ENCODE results near the gene PITPNC1. TPM values are rescaled to one million over a fixed set of nuclear protein-coding genes. Genes with fewer than 3 reads are reported as not detected.

The PITPNC1 gene
- total and polyA plus RNA-seq, 2 donors (not counting 3 experiments of a cell fraction or from before 2014, with no cell fraction given) = 2.4 to 9.6 TPM

DNA sequence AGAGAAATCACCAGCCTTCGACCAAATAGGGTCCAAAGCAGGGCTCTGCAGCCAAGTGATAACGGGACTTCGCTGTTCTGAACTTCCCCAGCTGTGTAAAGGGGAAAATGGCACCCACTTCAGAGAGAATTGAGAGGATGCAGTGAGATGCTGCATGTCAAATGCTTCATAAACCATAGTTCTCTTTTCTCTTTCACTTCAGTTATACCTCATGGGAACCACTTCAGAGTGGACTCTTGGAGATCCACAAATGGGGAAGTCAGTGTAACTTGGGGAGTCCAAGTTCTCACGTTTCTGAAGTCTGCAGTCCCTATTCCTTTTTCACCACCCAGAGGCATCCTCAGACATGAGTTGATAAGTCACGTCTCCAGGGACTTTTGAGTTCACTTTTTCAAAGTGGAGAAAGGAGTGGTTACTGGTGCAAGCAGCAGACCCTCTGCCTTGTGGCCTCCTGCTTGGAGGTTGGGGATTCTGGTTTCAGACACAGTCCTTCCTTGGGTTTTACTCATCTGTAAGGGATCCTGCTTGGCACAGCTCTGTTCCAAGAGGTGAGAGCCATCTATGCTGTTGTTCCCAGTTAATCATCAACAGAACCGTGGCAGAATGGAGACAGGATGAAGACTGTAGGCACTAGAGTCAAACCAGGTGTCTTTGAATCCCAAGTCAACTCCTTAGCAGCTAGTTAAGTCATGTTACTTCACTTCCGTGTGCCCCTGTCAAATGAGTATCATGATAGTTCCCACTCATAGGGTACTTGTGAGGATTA, 217.2 kb downstream of the PITPNC1 start:
- no TSS peak for BruUV-seq (replicated peaks)
- dilution Hi-C loops (cut with MboI; ENCODE audit: extremely low pct_ligation_motif_present, low sequenced_read_pairs) = no loop called here
- H3K9me1 ChIP-seq (replicated peaks; ENCODE audit: control insufficient read depth, extremely low read depth, insufficient read depth, low read length) = no peaks in the 10 kb centered on the region
- ChIA-PET CTCF (interaction anchor here (0.6 to 1.8 kb wide), 3 partner anchors 11 to 186 kb away, joined by 3 to 5 read pairs (median 3); no protein-coding TSS in a partner anchor), POLR2A (no interaction called here)
- H3K9me3 ChIP-seq (replicated peaks; ENCODE audit: control insufficient read depth, insufficient read depth, low read length) = no peaks in the 10 kb centered on the region
- H3K4me2 ChIP-seq (ENCODE audit: insufficient read depth, low read length) = no peak overlapping the region
- H3K27me3 ChIP-seq (ENCODE audit: control insufficient read depth in 2 of 2, insufficient read depth in 2 of 2, low read length in 2 of 2) = no peaks in the 10 kb centered on the region
- no peaks in the 10 kb centered on the region for H4K20me1 ChIP-seq (replicated peaks; ENCODE audit: control insufficient read depth, extremely low read depth, insufficient read depth, low read length)
- no peaks in the 10 kb centered on the region for H3K36me3 ChIP-seq (ENCODE audit: control insufficient read depth in 2 of 2, extremely low read depth in 1 of 2, insufficient read depth in 2 of 2, low read length in 2 of 2)
- no peaks in the 10 kb centered on the region for H3K79me2 ChIP-seq (ENCODE audit: control insufficient read depth, insufficient read depth, low read length)
- intact Hi-C loops (cut with micrococcal nuclease) = no loop called here
- TF ChIP-seq GATA2 (IDR thresholded peaks at IDR 0.05; ENCODE audit: insufficient read depth, insufficient read length, low read depth, low read length) = no peak
- TF ChIP-seq POLR2A (IDR thresholded peaks at IDR 0.05; ENCODE audit: low read depth, low read length) = no peak
- TF ChIP-seq FOS (IDR thresholded peaks at IDR 0.05; ENCODE audit: borderline replicate concordance, insufficient read depth, low read length) = no peak
- TF ChIP-seq, protein P1, sequence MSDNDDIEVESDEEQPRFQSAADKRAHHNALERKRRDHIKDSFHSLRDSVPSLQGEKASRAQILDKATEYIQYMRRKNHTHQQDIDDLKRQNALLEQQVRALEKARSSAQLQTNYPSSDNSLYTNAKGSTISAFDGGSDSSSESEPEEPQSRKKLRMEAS (IDR thresholded peaks at IDR 0.05; ENCODE audit: insufficient read depth, insufficient read length) = no peak
- TF ChIP-seq JUN (IDR thresholded peaks at IDR 0.05; ENCODE audit: borderline replicate concordance, insufficient read depth, insufficient read length, low read depth) = no peak
- TF ChIP-seq, protein P2, sequence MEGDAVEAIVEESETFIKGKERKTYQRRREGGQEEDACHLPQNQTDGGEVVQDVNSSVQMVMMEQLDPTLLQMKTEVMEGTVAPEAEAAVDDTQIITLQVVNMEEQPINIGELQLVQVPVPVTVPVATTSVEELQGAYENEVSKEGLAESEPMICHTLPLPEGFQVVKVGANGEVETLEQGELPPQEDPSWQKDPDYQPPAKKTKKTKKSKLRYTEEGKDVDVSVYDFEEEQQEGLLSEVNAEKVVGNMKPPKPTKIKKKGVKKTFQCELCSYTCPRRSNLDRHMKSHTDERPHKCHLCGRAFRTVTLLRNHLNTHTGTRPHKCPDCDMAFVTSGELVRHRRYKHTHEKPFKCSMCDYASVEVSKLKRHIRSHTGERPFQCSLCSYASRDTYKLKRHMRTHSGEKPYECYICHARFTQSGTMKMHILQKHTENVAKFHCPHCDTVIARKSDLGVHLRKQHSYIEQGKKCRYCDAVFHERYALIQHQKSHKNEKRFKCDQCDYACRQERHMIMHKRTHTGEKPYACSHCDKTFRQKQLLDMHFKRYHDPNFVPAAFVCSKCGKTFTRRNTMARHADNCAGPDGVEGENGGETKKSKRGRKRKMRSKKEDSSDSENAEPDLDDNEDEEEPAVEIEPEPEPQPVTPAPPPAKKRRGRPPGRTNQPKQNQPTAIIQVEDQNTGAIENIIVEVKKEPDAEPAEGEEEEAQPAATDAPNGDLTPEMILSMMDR (IDR thresholded peaks at IDR 0.05; ENCODE audit: extremely low read depth in 1 of 2, insufficient read depth in 1 of 2, low read depth in 1 of 2, low read length in 2 of 2) = no peak
- TF ChIP-seq MYC (IDR thresholded peaks at IDR 0.05; ENCODE audit: low read depth, low read length) = no peak
- TF ChIP-seq EZH2 (IDR thresholded peaks at IDR 0.05; ENCODE audit: borderline replicate concordance, low read depth, low read length, severe bottlenecking) = no peak
- TF ChIP-seq POLR2AphosphoS5 (IDR thresholded peaks at IDR 0.05; ENCODE audit: insufficient read depth, low read depth, low read length) = no peak
- H3K27ac ChIP-seq (ENCODE audit: insufficient read depth, low read depth, low read length) = no peak overlapping the region
- FAIRE-seq (no peak), DNase-seq (ENCODE audit: low read depth, low spot score) (no peak)
- H3K4me1 ChIP-seq (ENCODE audit: control insufficient read depth, extremely low read depth, insufficient read depth, low read length) = no peaks in the 10 kb centered on the region
- no peak overlapping the region for H3K4me3 ChIP-seq (replicated peaks in 1 of 3; ENCODE audit: insufficient read depth in 1 of 3, low read depth in 1 of 3, low read length in 3 of 3)
- H3K9ac ChIP-seq (replicated peaks; ENCODE audit: extremely low read depth, insufficient read depth, low read length) = no peak overlapping the region
- no peak overlapping the region for H2AFZ ChIP-seq (ENCODE audit: low read depth, low read length)

Data from endothelial cell of umbilical vein (primary cell).